ENCODE data around the gene DRICH1.

GRCh38 chr22:23580576-23581259, 51.4 kb downstream of the DRICH1 start:
- no peak for TF ChIP-seq EZH2phosphoT487 (IDR thresholded peaks at IDR 0.05; ENCODE audit: borderline replicate concordance, low read length)
- TF ChIP-seq CTCF (conservative IDR thresholded peaks at IDR 0.05; ENCODE audit: low read depth, low read length) = no peak

All from PC-3 (cell line).